Measurements from ENCODE around the gene KDM6B.
"Not testable (repeated sequence)": the region's sequence is repeated elsewhere in the genome, so short reads cannot be mapped to it uniquely, and the experiment has no call there.

Gene KDM6B

DNA sequence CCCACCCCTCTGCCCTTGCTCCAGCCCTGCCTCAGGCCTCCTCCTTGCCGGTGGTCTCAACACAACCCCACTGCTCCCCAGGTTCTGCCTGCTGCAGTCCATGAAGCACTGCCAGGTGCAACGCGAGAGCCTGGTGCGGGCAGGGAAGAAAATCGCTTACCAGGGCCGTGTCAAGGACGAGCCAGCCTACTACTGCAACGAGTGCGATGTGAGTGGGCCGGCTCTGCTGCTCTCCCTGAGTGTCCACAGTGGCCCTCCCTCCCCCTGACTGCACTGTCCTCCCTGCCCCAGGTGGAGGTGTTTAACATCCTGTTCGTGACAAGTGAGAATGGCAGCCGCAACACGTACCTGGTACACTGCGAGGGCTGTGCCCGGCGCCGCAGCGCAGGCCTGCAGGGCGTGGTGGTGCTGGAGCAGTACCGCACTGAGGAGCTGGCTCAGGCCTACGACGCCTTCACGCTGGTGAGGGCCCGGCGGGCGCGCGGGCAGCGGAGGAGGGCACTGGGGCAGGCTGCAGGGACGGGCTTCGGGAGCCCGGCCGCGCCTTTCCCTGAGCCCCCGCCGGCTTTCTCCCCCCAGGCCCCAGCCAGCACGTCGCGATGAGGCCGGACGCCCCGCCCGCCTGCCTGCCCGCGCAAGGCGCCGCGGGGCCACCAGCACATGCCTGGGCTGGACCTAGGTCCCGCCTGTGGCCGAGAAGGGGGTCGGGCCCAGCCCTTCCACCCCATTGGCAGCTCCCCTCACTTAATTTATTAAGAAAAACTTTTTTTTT is 19.1 kb downstream of the KDM6B start:
- no peak for DNase-seq (ENCODE audit: low spot score)

DNA sequence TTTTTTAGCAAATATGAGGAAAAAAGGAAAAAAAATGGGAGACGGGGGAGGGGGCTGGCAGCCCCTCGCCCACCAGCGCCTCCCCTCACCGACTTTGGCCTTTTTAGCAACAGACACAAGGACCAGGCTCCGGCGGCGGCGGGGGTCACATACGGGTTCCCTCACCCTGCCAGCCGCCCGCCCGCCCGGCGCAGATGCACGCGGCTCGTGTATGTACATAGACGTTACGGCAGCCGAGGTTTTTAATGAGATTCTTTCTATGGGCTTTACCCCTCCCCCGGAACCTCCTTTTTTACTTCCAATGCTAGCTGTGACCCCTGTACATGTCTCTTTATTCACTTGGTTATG is 19.6 kb downstream of the KDM6B start:
- no peak for DNase-seq (ENCODE audit: low spot score)

DNA sequence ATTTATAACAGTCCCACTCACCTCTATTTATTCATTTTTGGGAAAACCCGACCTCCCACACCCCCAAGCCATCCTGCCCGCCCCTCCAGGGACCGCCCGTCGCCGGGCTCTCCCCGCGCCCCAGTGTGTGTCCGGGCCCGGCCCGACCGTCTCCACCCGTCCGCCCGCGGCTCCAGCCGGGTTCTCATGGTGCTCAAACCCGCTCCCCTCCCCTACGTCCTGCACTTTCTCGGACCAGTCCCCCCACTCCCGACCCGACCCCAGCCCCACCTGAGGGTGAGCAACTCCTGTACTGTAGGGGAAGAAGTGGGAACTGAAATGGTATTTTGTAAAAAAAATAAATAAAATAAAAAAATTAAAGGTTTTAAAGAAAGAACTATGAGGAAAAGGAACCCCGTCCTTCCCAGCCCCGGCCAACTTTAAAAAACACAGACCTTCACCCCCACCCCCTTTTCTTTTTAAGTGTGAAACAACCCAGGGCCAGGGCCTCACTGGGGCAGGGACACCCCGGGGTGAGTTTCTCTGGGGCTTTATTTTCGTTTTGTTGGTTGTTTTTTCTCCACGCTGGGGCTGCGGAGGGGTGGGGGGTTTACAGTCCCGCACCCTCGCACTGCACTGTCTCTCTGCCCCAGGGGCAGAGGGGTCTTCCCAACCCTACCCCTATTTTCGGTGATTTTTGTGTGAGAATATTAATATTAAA is 20.2 kb downstream of the KDM6B start:
- no peak for DNase-seq (ENCODE audit: low spot score)

DNA sequence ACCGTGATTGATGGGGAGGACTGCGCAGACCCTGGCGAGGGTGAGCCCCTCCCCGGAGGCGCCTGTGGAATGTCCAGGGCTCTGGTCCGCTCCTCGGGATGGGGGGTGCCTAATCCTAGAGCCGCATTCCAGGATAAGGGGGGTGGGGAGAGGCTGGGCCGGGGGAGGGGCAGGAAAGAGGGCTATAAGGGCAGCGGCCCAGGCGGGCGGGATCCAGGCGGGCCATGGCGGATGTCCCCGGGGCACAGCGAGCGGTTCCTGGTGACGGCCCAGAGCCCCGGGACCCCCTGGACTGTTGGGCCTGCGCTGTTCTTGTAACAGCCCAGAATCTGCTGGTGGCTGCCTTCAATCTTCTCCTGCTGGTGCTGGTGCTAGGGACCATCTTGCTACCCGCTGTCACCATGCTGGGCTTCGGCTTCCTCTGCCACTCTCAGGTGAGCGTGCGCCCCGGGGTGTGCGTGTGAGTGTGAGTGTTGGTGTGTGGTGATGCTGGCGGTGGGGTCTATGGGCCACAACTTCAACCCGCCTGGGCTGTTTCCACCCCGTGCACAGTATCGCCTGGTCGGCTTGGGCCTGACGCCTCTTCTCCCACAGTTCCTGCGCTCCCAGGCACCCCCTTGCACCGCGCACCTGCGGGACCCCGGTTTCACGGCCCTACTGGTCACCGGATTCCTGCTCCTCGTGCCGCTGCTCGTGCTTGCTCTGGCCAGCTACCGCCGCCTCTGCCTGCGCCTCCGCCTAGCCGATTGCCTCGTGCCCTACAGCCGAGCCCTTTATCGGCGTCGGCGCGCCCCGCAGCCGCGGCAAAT is 21.0 kb downstream of the KDM6B start, which contains the start of gene TMEM88:
Gene TMEM88 (plus strand): TSS at position 216 of the 809 bp plus-strand sequence. CDS start 9 bp downstream, at position 225.
- DNase-seq (ENCODE audit: low spot score) = no peak

DNA sequence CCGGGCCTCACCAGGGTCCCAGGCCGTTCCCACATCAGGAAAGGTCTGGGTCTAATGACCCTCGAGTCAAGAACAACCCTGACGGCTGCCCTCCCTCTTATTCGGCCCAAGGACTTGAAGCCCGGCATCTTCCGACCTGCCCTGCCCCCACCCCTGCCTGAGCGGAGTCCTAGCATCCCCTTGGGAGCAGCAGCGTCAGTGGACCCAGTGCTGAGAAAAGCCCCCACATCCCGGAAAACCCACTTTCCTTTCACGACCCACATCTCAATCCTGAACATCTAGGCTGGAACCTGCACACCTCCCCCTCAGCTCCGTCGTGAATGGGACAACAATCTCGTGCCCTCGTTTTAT is 21.6 kb downstream of the KDM6B start:
- DNase-seq (ENCODE audit: low spot score) = no peak

DNA sequence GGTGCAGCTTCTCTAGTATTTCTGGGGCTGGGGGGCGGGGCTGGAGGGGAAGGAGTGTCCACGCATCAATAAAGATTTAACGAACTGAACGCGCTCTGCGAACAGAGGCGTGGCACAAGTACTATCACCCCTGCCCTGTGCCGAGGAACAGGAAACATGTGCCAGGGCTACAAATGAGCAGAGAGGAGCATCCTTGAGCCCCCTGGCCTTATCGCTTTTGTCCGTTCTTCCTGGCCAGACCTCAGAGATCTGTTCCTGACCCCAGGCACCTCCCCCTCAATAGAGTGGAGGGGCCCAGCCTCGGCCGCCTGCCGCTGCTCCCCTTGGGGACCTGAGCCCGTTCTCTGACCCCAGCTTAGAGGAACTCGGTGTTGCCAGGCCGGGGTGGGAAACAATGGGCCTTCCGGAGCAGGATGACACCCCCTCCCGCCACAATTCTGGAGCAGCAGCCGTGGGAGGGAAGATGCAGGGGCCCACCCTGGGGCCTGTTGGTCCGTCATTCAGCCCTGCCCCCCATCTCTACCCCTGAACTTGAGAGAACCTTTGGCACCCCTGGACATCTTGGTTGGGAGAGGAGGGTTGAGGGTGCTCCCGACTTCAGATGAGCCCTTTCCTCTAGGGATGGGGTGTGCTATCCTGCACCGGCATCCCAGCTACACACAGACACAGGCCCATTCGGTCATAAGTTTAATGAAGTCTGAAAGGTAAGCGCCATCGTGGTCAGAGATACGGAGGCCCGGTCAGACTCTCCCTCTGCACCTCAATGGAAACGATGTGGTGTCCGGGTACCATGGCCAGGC is 22.2 kb downstream of the KDM6B start:
- peak; percentile 90 for DNase-seq (ENCODE audit: low spot score)

DNA sequence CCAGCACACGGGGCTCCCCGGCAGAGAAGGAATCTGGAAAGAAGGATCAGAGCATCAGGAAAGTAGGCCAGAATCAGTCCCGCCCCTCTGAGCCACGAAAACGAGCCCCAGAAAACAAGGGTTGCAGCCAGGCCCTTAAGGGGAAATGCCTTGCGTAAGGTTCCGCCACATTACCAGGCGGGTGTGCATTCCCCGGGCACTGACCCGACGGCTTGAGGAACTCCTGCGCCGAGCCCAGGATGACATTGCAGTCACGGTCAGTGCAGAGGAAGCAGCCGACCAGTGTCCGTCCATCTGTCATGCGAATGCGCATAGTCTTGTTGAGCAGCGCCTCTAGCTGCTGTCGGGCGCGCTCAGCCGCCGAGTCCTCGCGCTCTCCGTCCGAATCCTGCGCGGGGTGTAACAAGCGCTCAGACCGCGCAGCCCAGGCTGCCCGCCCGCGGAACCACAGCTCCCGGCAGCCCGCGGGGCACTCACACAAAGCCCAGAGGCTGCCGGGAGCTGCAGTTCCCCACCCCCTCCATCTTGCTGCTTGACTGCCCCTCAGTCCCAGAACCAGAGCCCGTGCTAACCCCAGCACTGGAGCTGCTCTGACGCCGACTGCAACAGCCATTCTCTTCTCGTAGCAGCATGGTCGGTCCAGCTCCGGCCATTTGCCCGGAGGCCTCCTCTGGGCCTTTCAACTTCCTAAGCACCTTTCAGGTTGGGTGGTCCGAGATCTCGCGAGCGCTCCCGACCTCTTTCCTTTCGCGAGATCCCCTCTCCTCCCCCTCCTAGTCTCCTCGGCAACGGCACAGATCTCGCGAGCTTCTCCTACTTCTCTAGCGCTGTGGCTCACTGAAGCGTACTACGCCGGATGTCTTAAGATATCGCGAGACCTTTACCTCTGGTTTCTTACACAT is 23.0 kb downstream of the KDM6B start, which contains the start of gene NAA38:
Gene NAA38 (minus strand): TSS at position 749 of the 902 bp plus-strand sequence. CDS start 96 bp downstream, at position 653.
- peak; percentile 100 for DNase-seq (ENCODE audit: low spot score)

DNA sequence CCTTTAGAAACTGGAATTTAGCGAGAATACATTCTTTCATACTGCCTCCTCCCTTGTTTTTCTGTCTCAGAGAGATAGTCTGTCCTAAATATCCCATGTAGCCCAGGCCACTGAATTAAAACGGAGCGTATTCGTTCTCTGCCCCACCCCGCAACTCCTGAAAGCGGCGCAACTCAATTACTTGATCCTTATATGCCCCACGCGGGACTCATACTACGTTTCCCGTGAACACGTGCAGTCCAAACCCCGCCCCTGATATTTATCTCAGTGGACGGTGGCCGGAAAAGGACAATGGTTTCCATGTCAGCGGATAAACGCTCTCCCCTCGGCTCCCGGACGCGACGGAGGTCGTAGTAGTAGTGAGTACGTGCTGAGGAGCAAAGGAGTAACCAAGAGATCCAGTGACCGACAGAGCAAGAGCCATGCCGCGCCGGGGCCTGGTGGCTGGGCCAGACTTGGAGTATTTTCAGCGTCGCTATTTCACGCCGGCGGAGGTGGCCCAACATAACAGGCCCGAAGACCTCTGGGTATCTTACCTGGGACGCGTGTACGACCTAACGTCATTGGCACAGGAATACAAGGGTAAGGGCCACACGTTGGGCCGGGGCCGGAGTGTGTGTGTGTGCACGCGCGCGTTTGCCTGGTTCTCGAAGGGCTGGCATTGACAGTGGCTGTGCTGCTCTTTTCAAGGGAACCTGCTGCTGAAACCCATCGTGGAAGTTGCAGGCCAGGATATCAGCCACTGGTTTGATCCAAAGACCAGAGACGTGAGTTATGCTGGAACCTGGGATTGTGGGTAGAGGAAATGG is 23.9 kb downstream of the KDM6B start, which contains the start of gene CYB5D1:
Gene CYB5D1 (plus strand): TSS at position 291 of the 809 bp plus-strand sequence. CDS start 132 bp downstream, at position 423.
- peak; percentile 94 for DNase-seq (ENCODE audit: low spot score)

DNA sequence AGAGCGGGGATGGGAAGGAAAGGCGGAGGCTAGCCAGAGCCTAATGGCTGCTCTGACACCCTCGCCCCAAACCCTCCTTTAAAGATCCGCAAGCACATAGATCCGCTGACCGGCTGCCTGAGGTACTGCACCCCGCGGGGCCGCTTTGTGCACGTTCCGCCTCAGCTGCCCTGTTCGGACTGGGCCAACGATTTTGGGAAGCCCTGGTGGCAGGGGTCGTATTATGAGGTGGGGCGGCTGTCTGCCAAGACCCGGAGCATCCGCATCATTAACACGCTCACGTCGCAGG is 24.4 kb downstream of the KDM6B start:
- DNase-seq (ENCODE audit: low spot score) = peak; percentile 87

DNA sequence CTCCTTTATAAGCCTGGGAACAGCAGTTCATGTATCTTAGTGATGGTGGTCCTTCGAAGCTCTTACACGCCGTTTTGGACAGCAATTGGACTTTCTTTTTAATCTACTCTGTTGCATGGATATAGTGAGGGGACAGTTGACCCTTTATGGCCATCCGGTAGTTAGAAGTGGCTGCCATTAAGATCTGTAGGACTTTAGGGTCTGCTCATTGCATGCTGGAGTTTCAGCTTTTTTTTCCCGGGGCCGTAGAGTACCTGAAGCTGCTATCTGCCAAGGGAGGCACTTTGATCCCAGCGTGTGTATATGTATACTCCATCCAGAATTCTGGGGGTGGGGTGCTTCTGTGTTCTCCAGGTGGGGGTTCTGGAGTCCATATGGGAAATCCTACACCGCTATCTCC is 25.0 kb downstream of the KDM6B start:
- DNase-seq (ENCODE audit: low spot score) = no peak

DNA sequence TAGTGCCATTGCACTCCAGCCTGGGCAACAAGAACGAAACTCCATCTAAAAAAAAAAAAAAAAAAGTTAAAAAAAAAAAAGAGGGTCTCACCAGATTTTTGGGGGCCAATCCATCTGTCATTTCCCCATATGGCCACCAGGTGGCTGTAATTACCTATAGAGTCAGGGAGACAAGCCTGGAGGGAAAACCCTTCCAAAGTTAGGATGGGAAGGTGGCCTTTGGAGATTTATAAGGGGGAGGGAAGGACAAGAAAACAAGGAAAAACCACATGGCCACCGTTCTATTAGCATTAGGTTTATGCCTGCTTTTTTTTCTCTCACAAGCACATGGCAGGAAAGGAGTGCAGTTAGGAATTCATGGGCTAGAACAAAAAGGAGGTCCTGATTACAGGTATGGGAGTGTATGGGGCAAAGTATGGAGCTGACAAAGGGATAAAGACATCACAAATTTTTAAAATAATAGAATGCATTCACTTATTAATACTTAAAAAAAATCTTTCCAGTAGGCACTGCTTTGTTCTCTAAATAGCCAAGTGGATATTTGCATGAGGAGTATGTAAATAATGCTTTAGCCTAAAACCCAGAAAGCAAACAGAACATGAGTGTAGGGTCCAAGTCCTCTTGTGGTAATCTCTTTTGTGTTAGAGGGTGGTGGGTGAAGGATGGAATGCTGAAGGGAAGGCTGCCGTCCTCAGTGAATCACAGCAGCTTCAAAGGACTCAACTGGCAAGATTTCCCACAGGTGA is 28.8 kb downstream of the KDM6B start:
- peak; percentile 46 for DNase-seq (ENCODE audit: low spot score)

DNA sequence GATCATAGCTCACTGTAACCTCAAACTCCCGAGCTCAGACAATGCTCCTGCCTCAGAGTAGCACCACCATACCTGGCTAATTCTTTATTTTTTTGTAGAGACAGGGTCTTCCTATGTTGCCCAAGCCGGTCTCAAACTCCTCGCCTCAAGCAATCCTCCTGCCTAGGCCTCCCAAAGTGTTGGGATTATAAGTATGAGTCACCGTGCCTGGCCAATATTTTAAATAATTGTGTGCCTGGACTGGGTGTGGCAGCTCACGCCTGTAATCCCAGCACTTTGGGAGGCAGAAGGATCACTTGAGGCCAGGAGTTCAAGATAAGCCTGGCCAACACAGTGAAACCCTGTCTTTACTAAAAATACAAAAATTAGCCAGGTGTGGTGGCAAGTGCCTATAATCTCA is 30.4 kb downstream of the KDM6B start:
- DNase-seq (ENCODE audit: low spot score) = not testable (repeated sequence)

DNA sequence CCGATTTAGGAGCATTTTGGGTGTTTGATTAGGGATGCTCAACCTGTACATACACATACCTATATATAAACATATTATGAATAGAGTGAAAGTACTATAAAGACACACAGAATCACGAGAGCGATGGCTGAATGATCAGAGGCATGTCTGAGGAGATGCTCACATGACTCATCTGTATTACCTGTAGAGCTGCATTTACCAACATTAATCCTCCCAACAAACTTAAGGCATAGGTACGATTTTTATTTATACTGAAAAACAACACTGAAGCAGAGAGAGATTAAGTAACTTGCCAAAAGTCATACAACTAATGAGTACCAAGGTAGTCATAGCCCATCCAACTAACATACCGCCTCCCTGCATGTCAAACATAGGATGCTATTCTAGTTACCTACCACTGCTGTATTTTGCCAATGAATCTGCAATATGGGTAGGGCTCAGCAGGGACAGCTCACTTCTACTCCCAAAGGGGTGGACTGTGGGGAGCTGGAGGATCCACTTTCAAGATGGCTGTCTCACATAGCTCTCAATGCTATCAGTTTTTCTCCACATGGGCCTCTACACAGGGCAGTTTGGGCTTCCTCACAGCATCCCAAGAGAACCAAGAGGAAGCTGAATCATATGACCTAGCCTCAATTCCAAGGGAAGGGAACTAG is 31.1 kb downstream of the KDM6B start:
- no peak for DNase-seq (ENCODE audit: low spot score)

DNA sequence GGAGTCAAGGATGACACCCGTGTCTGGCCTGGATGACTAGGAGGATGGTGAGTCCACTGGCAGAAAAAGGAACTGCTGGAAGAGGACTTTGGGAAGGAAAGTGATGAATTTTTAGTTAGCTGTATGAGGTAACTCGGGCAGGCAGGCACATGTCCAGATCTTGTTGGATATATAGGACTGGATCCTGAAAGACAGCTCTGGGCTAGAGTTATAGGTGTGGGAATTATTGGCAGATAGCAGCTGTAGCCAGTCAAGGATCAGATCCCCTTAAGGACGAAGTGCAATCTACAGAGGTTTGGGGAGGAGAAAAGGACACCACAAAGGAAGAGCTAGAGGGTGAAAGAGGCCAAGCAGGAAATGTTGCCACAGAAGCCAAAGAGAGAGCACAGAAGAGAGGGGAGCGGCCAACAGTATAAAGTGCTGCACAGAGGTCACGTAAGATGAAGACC is 33.9 kb downstream of the KDM6B start:
- no peak for DNase-seq (ENCODE audit: low spot score)

DNA sequence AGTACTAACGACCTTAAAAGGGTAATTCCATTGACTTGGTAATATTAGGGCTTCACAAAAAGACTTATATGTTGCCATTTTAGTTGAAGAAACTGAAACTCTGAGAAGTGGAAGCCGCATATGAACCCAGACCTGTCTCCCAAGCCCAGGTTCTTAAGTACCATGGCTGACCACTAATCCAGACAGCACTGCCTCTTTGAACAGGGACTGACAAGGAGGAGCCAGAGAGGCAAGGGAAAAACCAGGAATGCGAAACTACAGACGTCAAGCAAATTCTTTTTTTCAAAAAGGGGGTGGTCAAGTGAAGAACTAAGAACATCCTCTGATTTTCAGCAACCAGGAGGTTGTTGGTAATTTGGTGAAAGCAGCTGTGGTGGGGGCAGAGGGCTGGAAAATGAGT is 39.0 kb downstream of the KDM6B start:
- DNase-seq (ENCODE audit: low spot score) = no peak

DNA sequence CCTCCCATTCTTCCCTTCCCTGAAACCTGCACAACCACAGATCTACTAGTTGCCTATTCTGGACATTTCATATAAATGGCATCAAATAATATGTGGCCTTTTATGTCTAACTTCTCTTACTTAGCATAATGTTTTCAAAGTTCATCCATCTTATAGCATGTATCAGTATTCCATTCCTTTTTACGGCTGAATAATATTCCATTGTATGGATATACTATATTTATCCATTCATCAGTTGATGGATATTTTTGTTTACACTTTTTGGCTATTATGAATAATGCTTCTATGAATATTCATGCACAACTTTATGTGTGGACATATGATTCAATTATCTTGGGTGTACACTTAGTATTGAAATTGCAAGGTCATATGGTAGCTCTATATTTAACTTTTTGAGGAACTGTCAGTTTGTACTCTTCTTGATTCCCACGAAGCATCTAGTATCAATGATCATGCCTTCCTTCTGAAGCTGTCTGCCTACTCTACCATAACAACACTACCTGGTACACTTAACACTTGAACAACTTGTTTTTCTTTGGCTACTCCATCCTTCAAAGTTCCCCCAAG is 41.9 kb downstream of the KDM6B start:
- no peak for DNase-seq (ENCODE audit: low spot score)

DNA sequence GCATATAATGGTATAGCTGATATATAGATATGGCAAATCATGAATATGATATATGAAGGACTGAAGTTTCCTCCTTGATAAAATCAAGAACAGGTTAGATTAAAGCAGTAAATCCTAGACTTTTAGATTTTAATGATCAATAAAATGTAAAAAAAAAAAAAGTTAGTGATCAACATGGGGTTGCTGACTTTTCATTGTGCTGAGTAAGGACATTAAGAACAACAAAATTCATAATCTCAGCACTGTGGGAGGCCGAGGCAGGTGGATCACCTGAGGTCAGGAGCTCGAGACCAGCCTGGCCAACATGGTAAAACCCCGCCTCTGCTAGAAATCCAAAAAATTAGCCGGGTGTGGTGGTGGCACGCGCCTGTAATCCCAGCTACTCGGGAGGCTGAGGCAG is 44.2 kb downstream of the KDM6B start:
- no peak for DNase-seq (ENCODE audit: low spot score)
